Omental fat pad (tissue), 4 donors: ENCODE data around the gene SOX4. TPM values are rescaled to one million over a fixed set of nuclear protein-coding genes. Genes with fewer than 3 reads are reported as not detected.
A peak's percentile ranks its signal among the peaks of the same experiment; 100 is the strongest.

ENCODE experiments used
- ATAC-seq: fragments of 150-250 bp; one replicate; pipeline ENCODE4 v1.9.1; 2016; ENCODE audit warnings: mild to moderate bottlenecking, moderate library complexity; ENCODE audit not compliant: low FRiP score
- DNase-seq: peaks from one replicate; pipeline ENCODE4 v3.0.0-alpha.2; 2019; ENCODE audit warnings: low spot score
- CTCF ChIP-seq, 3 donors: fragments of 450-650 bp; IDR thresholded peaks; one replicate each; pipeline ENCODE4 v1.5.1; 2016 to 2017; ENCODE audit warnings: antibody characterized with exemption in 3 of 3, mild to moderate bottlenecking in 3 of 3, moderate library complexity in 2 of 3
- total RNA-seq, 4 donors: library from RNA; depleted of rRNA; stranded (reverse); fragments of >200 nt; gene quantifications; one replicate each; pipeline ENCODE4 v1.1.0, GENCODE V29; 2016

Gene SOX4
- total RNA-seq, 4 donors from 2014 or later: 6.8 to 12.1 (median 9.4) TPM

GRCh38 chr6:21587961-21588480 is 5.5 kb upstream of the SOX4 start:
- TF ChIP-seq CTCF (IDR thresholded peaks at IDR 0.05): no peak
- DNase-seq (no peak), ATAC-seq (peak; percentile 30)

DNA sequence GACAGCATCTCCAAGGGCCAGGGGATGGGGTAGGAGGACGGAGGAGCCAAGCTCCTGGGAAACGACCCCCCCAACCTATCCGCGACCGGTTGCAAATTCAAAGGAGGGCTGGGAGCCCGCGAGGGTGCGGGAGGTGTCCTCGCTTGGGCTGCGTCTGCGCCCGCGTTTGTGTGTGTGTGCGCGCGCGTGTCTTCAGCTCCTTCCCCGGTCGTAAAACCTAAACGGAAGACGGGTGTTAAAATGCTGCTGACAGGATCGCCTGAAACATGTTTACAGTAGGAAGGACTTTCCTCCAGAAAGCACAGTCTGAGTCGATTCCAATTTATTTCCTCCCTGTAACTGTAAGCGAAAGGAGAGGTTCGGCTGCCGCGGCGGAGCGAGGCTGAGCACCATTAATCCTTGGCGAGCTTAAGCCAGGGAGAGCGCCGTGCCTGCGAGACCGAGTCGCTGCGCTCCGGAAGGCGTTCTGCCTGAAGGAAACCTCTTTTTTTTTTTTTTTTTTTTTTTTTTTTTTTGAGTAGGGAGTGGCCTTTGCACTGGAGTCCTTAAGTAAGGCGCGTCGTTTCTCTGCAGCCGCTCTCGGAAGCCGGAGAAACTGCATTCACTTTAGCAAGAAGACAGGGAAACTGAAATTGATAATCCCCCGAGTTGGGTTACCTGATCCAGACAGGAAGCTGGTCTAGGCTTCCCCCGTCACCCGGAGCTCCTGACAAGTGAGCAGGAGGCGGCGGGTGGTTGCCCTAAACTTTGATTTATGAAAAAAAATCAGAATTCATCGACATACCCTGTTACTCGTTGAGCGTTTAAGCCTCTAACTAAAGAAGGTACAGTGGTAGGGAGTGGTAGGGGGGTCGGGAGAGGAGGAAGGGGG is 4.8 kb upstream of the SOX4 start:
- DNase-seq (no peak), ATAC-seq (peak; percentile 30)
- TF ChIP-seq CTCF (IDR thresholded peaks at IDR 0.05): peak in 1 of 3 donors; percentile 36

- ATAC-seq (peak; percentile 63), DNase-seq (peak; percentile 84)
- TF ChIP-seq CTCF (IDR thresholded peaks at IDR 0.05): peak in 1 of 3 donors; percentile 2
These were observed 3.9 kb upstream of the SOX4 start for GRCh38 chr6:21589352-21590345.

DNA sequence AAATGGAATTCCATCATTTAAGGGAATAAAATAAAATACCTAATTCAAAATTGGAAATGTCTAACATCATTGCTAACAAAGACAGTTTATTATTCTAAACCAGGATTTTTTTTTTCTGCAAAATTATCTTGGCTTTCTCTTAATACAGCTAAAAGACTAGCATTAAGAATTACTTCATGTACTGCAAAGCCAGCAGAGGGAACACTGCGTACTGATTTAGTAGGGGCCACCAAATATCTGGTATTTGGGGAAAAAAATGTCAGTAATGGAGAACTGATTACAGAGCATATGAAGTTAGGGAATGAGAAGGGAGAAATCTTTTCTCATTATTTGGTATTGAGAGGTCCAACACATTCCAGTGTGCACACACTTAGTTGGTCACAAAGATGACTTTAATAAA is 3.2 kb upstream of the SOX4 start:
- ATAC-seq (no peak), DNase-seq (no peak)
- TF ChIP-seq CTCF (IDR thresholded peaks at IDR 0.05): no peak

DNA sequence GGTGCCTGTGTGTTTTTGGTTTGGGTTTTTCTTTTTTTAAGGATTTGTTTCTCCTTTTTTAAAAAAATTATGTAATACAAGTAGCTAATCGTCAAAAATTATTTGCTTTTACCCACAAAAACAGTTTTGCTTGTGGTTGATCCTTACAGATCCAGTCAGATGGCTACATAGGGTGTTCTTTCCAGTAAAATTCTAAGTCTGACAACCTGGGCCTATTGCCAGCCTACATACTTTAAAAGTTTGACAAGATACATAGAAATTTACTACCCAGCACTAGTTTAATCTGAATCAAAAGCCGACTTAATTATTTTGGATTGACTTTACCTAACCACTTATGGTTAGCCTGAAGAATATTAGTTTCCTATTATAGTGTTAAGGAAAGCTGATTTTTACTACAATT is 2.1 kb upstream of the SOX4 start:
- no peak for DNase-seq
- no peak for TF ChIP-seq CTCF (IDR thresholded peaks at IDR 0.05)
- ATAC-seq: no peak

DNA sequence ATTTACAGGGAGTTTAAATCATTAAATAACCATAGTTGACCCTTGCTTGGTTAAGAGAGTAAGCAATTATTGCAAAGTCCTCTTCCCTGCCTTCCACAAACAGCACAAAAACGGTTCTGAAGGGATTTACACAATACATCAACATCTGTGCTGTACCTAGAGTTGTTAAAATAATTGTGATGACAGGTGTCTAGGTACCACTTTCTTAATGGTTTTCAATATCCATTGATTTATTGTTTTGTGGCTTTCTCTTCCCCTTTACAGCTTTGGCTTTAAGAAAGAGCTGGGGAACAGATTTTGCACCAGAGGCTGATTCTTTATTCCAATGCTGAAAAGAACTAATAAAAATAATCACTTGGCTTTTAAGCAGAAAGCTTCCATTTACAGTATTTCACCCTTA is 598 bp upstream of the SOX4 start:
- ATAC-seq: no peak
- no peak for DNase-seq
- TF ChIP-seq CTCF (IDR thresholded peaks at IDR 0.05): no peak
